Panc1 (cell line): ENCODE measurements around the gene PIAS1. TPM values are rescaled to one million over a fixed set of nuclear protein-coding genes. Genes with fewer than 3 reads are reported as not detected.
A peak's percentile ranks its signal among the peaks of the same experiment; 100 is the strongest.

Experiments used
- ATAC-seq: fragments of 200-7000 bp; cut with Tn5 transposase; 2 replicates; pipeline ENCODE4 v1.9.1; 2020; ENCODE audit warnings: mild to moderate bottlenecking, moderate library complexity
- BruUV-seq: library from RNA; stranded (reverse); fragments of 400-500 nt; replicated peaks from 2 replicates; lab custom pipeline; 2021; lab: Mats Ljungman, UMichigan
- CTCF ChIA-PET: fragments of 300-600 bp; sonication (Branson Sonifier 250); formaldehyde crosslinking; loops from one replicate; lab custom pipeline; 2022; ENCODE audit warnings: antibody characterized with exemption; lab: Charles Lee
- POLR2A ChIA-PET: fragments of 300-600 bp; sonication (Branson Sonifier 250); formaldehyde crosslinking; loops from one replicate; lab custom pipeline; 2022; ENCODE audit warnings: antibody characterized with exemption; lab: Charles Lee
- DNase-seq: peaks from one replicate; pipeline ENCODE4 v3.0.0-alpha.2; 2010; ENCODE audit warnings: low read depth, low spot score
- H3K27ac ChIP-seq: 2 replicates; pipeline ENCODE4 v1.5.1; 2011; ENCODE audit warnings: mild to moderate bottlenecking, low read length, inconsistent platforms
- H3K27me3 ChIP-seq: fragments of 200-500 bp; sonication (Bioruptor generic); 2 replicates; pipeline ENCODE4 v1.6.0; 2014; ENCODE audit warnings: low read length, inconsistent platforms; ENCODE audit not compliant: control insufficient read depth, insufficient read depth
- H3K36me3 ChIP-seq: fragments of 200-500 bp; sonication (Bioruptor generic); 2 replicates; pipeline ENCODE4 v1.5.1; 2014; ENCODE audit warnings: inconsistent platforms, mild to moderate bottlenecking, low read length, moderate library complexity; ENCODE audit not compliant: control insufficient read depth, insufficient read depth
- H3K4me1 ChIP-seq: 2 replicates; pipeline ENCODE4 v1.5.1; 2011; ENCODE audit warnings: inconsistent platforms, mild to moderate bottlenecking, low read length, moderate library complexity; ENCODE audit not compliant: control insufficient read depth, insufficient read depth
- H3K4me3 ChIP-seq, 2 experiments: 2 replicates each; pipeline ENCODE4 v1.5.1; 2011 to 2012; ENCODE audit warnings: low read depth in 2 of 2, low read length in 2 of 2, mild to moderate bottlenecking in 2 of 2, inconsistent platforms in 1 of 2, moderate library complexity in 1 of 2
- H3K9me3 ChIP-seq: fragments of 200-500 bp; sonication (Bioruptor generic); 2 replicates; pipeline ENCODE4 v1.5.1; 2014; ENCODE audit warnings: low read depth, mild to moderate bottlenecking, inconsistent platforms, low read length, moderate library complexity; ENCODE audit not compliant: control insufficient read depth, insufficient read depth
- CTCF ChIP-seq: fragments of 450-650 bp; IDR thresholded peaks from 2 replicates; pipeline ENCODE4 v1.5.1; 2017; ENCODE audit warnings: mild to moderate bottlenecking
- POLR2AphosphoS5 ChIP-seq: IDR thresholded peaks from 2 replicates; pipeline ENCODE4 v1.6.1; 2012; ENCODE audit warnings: mild to moderate bottlenecking, low read depth, low read length, moderate library complexity
- REST ChIP-seq, 2 experiments: IDR thresholded peaks; 2 replicates each; pipeline ENCODE4 v1.6.1; 2011 to 2012; ENCODE audit warnings: low read depth in 2 of 2, control low read depth in 1 of 2, low read length in 1 of 2, mild to moderate bottlenecking in 1 of 2, moderate library complexity in 1 of 2; ENCODE audit not compliant: insufficient read depth in 1 of 2
- SIN3A ChIP-seq: IDR thresholded peaks from 2 replicates; pipeline ENCODE4 v1.6.1; 2012; ENCODE audit warnings: low read depth, mild to moderate bottlenecking, low read length, moderate library complexity, borderline replicate concordance; ENCODE audit not compliant: insufficient read depth
- TCF7L2 ChIP-seq: IDR thresholded peaks from 2 replicates; pipeline ENCODE4 v1.6.1; 2011; ENCODE audit warnings: mild to moderate bottlenecking, low read depth, low read length, inconsistent platforms
- in situ Hi-C: cut with HindIII; loops from 2 replicates; pipeline ENCODE4 v1.10.0; 2016; ENCODE audit warnings: low sequenced_read_pairs, low pct_unique_long_range_greater_than_20kb
- intact Hi-C: fragments of 100-400 bp; cut with micrococcal nuclease; formaldehyde crosslinking; loops from one replicate; pipeline ENCODE4 v1.10.0; 2022; ENCODE audit not compliant: unreplicated experiment
- total RNA-seq: library from RNA; stranded (reverse); gene quantifications from one replicate; pipeline ENCODE4 v1.2.1, GENCODE V29; 2021; ENCODE audit not compliant: unreplicated experiment

Gene PIAS1
- total RNA-seq, 1 experiment from 2014 or later: 44.5 TPM

GRCh38 chr15:68080783-68081182 is 26.7 kb downstream of the PIAS1 start:
- no peak for DNase-seq
- no TSS peak for BruUV-seq
- Histone ChIP-seq H3K36me3 (no peaks in the 10 kb centered on the region), H3K4me3 (no peak overlapping the region), H3K27me3 (no peaks in the 10 kb centered on the region), H3K9me3 (no peaks in the 10 kb centered on the region), H3K4me1 (peaks cover 70% of the 10 kb centered on the region), H3K27ac (no peak overlapping the region)
- TF ChIP-seq CTCF (no peak), POLR2AphosphoS5 (no peak)
- intact Hi-C loops (no loop called here), in situ Hi-C loops (no loop called here)
- ChIA-PET CTCF (no interaction called here), POLR2A (no interaction called here)
- ATAC-seq: no peak

GRCh38 chr15:68081869-68082505 is 27.9 kb downstream of the PIAS1 start:
- Histone ChIP-seq H3K27ac (peak overlapping the region; percentile 18; the same call in 1 of the 2 replicates), H3K27me3 (no peaks in the 10 kb centered on the region), H3K4me1 (peaks cover 66% of the 10 kb centered on the region), H3K36me3 (peaks cover 6% of the 10 kb centered on the region), H3K4me3 (no peak overlapping the region), H3K9me3 (no peaks in the 10 kb centered on the region)
- TSS peak; percentile 40 for BruUV-seq
- intact Hi-C loops (no loop called here), in situ Hi-C loops (no loop called here)
- ChIA-PET POLR2A (interaction anchor here (0.6 to 0.7 kb wide), 2 partner anchors 15 to 64 kb away, joined by 3 to 5 read pairs; no protein-coding TSS in a partner anchor), CTCF (interaction anchor here (0.7 kb wide), 1 partner anchor 214 kb away, joined by 3 read pairs; no protein-coding TSS in a partner anchor)
- no peak for TF ChIP-seq SIN3A
- no peak for TF ChIP-seq TCF7L2
- ATAC-seq (no peak), DNase-seq (no peak)

- TF ChIP-seq CTCF (no peak), POLR2AphosphoS5 (no peak), SIN3A (no peak), REST (IDR thresholded peaks at IDR 0.05; ENCODE audit: insufficient read depth in 1 of 2, low read depth in 2 of 2, low read length in 1 of 2) (no peak), TCF7L2 (no peak)
- Histone ChIP-seq H3K27me3 (no peaks in the 10 kb centered on the region), H3K4me3 (no peak overlapping the region), H3K9me3 (no peaks in the 10 kb centered on the region), H3K27ac (no peak overlapping the region; the same call in 1 of the 2 replicates), H3K36me3 (peaks cover 8% of the 10 kb centered on the region), H3K4me1 (peaks cover 58% of the 10 kb centered on the region)
- in situ Hi-C loops (no loop called here), intact Hi-C loops (no loop called here)
- no peak for DNase-seq
- POLR2A ChIA-PET: interaction anchor here (0.5 kb wide), 1 partner anchor 242 kb away, joined by 3 read pairs; no protein-coding TSS in a partner anchor
- BruUV-seq: no TSS peak
- ATAC-seq: no peak
- CTCF ChIA-PET: no interaction called here
These were observed 28.6 kb downstream of the PIAS1 start for GRCh38 chr15:68082735-68083134.
